Measurements from ENCODE around the gene IL13.
"Not testable (repeated sequence)": the region's sequence is repeated elsewhere in the genome, so short reads cannot be mapped to it uniquely, and the experiment has no call there.

Gene IL13
- 0 to 0.08 (median 0) reads per million in 18 experiments for total RNA-seq

DNA sequence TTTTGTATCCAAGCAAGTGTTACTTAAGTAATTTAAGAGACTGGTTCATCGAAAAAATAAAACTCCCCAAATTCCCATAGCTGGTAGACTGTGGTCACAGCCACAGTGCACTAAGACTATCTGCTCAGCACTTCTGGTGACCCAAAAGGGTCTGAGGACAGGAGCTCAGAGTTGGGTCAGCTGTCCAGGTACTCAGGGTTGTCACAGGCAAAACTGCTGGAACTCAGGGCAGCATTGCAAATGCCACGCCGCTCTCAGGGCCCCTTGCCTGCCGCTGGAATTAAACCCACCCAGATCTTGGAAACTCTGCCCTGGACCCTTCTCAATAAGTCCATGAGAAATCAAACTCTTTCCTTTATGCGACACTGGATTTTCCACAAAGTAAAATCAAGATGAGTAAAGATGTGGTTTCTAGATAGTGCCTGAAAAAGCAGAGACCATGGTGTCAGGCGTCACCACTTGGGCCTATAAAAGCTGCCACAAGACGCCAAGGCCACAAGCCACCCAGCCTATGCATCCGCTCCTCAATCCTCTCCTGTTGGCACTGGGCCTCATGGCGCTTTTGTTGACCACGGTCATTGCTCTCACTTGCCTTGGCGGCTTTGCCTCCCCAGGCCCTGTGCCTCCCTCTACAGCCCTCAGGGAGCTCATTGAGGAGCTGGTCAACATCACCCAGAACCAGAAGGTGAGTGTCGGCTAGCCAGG, at the start of gene IL13:
Gene IL13, plus strand, starts transcription at position 498 of the 705 bp plus-strand sequence. Its CDS starts 14 bp downstream, at position 512.
- no peak for DNase-seq

DNA sequence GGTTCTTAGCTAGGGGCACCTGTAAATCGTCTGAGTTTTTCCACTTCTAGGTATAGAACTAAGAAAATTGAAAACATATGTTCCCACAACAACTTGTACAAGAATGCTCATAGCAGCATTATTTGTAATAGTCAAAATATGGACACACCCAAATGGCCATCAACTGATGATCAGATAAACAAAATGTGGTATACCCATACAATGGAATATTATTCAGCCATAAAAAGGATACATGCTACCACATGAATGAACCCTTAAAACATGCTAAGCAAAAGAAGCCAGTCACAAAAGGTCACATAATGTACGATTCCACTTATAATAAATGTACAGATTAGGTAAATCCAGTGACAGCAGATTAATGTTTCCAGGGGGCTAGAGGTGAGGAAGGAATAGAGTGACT, 46.0 kb upstream of the IL13 start:
- DNase-seq, result no peak

DNA sequence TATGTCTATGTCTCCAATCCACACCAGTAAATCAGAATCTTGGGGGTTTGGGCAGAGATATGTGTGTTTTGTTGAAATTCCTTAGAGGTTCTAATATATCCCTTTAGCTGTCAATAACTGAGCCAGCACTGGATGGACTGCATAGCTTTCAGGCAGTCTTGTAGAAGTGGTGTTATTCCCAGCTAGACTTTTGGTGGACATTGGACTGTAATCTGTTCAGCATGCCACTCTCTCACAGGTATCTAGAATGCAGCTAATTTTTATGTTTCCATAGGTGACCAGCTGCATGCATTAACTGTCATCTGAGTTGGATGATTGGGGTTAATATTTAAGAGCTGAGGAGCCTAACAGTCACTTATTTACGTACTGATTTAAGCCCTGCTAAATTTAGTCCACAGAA, 45.1 kb upstream of the IL13 start:
- no peak for DNase-seq

DNA sequence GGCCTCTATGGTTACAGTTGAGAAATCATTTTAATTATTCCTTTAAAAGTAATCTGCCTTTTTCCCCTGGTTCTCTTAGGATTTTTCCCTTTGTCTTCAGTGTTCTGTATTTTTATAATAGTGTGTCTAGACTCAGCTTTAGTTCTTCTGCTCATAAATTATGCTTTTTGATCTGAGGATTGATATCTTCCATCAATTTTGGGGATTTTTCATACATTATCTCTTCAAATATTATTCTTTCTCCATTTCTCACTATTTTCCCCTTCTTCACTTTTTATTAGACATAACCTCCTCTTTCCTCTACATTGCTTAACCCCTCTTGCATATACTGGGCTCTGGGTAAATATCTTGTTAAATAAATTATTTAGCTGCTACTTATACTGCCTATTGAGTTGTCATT, 36.3 kb upstream of the IL13 start:
- no peak for DNase-seq

DNA sequence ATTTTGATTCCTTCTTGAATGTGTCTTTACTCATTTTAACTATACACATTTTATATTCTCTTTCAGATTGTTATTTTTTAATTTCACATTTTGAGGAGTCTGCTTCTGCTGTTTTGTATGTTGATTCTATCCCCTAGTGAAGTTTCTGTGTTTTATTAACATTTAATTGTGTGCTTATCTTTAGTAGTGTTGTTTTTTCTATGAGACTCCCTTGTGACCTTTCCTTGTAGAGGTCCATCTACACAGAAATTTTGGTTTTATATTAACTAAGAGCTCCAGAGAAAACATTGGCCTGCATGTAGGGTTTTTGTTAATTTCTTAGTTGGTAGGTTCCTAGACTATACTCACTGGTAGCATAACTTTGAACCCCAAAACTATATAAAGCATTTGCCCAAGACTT, 35.4 kb upstream of the IL13 start:
- no peak for DNase-seq

DNA sequence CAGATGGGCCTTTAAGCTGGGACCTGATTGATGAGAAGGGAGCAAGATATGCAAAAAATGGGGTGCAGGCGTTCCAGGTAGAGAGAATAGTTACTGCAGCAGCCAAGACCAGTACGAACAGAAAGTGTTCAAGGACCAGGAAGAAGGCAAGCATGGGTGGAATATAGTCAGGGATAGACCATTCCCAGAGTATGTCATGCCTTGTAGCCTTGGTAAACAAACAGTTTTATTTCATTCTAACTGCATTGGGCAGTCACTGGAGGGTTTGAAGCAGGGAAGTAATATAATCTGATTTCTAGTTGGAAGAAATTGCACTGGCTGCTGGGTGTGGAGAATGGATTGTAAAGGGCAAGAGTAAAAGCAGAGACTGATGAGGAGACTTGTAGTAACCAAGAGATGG, 30.5 kb upstream of the IL13 start:
- DNase-seq, result no peak

DNA sequence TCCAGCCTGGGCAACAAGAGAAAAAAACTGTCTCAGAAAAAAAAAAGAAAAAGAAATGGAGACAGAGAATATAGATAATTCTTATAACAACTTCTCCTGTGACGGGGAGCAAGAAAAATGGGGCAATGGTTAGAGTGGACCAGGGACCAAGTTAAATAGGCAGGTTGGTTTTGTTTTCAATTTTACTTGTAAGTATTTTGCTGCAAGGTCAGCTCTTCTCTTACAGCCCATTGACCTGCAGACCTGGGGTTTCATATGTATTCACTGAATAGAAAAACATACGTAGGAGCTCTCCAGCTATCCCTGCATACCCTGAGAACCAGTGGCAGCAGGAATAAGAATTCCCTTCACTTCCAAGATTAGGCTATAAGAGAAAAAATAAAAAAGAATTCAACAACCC, 29.2 kb upstream of the IL13 start:
- DNase-seq, result no peak

DNA sequence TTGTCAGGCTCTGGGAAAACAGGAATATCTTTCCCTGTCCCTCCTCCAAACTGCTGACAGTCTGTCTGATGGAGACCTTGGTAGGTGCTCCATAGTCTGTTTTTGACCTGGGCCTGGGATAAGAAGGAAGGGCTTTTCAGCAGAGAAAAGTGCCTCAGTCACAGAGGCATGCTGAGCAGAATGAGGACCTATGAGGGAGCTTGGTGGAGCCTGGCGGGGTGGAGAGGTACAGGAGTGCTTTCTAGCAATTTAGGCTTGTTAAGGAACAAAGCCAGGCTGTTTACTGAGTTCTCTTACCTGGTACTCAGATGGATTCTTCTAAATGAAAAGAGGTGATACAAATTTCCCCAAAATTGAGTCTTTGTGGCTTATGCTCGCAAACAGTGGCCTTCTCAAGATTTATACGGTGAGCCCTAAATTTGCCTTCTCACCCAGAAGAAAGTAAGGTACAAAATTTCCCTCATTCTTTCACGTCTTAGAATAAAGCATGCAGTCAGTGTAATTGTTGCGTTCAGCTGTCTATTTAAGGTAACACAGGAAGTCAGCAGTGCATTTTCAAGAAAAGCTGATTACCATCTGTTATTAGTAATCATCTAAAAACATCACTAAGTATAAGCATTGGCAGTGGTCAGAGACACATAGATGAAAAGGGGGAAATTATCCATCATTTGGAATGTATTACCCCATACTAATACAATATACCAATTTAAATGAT, 28.6 kb upstream of the IL13 start:
- DNase-seq, result no peak

DNA sequence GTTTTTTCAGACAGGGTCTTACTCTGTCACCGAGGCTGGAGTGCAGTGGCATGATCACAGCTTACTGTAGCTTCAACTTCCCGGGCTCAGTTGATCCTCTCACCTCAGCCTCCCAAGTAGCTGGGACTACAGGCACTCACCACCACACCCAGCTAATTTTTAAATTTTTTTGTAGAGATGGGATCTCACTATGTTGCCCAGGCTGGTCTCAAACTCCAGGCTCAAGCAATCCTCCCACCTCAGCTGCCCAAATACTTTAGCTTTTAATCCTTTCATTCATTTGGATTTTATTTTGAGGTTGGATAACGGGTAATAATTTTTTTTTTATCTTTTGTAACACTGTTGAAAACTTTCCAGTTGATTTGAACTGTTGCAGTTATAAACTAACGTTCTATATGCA, 24.4 kb upstream of the IL13 start:
- DNase-seq, result not testable (repeated sequence)

DNA sequence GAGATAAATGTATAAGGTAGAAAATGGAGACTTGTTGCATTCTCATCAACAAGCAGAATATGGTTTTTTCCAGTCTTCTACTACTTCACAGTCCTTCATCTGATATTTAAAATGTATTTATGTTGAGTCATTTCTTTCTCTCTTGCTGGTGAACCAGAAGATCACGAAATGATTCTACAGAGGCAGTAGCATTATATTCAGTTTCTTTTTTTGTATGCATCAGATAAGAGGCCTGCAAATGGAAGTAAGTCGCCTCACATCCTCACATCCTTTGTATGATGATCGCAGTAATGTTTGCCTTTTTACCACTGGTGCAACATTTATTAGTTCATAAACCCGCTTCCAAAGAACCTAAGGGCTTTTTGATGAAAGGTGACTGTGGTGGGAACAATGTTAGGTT, 22.1 kb upstream of the IL13 start:
- no peak for DNase-seq

DNA sequence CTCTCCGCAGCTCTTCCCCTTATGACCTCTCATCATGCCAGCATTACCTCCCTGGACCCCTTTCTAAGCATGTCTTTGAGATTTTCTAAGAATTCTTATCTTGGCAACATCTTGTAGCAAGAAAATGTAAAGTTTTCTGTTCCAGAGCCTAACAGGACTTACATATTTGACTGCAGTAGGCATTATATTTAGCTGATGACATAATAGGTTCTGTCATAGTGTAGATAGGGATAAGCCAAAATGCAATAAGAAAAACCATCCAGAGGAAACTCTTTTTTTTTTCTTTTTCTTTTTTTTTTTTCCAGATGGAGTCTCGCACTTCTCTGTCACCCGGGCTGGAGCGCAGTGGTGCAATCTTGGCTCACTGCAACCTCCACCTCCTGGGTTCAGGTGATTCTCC, 20.7 kb upstream of the IL13 start:
- DNase-seq, result no peak

DNA sequence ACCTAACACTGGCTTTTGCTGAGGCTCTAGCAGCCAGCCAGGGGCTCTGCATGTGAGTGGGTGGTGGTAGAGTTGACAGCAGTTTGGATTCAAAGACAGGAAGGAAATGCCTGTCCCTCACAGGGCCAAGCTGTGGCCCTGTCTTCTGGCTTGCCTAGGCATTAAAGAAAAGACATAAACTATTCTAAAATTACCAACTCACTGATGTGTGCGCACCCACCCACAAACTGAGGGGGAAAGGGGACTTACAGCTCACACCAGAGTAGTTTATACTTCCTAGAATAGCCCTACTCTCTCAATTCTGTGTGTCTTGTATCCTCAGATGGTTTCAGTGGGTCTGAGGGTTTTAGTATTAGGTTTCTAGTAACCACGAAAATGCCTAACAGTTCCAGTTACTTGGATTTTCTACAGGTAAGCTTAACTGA, 18.3 kb upstream of the IL13 start:
- DNase-seq, result no peak

DNA sequence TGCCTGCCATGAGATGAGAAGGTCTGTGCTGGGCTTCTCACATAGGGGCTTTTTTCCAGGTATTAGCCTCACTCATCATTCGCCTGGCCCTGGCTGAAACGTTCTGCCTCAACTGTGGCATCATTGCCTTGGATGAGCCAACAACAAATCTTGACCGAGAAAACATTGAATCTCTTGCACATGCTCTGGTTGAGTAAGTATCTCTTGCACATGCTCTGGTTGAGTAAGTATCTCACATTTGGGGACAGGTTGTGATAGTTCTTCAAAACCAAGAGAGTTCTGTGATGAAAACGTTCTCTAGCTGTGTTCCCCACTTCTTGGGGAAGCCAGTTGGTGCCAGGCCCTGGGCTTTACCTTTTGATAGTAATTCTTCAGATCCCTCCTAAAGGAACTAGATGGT, 17.4 kb upstream of the IL13 start:
- DNase-seq, result no peak

DNA sequence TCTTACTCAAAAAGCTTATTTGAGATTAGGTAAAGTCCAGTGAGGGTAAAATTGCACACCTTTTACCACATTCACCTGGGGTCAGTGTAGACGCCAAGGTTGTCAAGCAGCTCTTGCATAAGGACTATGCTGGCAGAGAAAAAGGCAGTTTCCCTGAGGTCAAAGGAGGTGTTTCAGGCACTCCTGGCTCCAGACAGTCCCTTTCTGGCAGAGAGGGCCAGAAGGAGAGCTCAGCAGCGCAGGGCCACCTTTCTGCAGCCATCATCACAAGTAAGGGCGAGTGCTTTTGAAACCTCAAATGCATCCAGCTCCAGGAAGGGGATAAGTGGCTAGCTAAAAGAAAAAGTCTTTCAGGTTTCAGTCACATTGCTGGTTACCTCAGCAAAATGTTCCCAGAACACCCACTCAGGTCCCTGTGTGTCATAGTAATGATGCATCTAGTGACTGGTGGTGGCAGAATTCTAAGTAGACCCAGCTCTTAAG, 16.7 kb upstream of the IL13 start:
- DNase-seq, result no peak

DNA sequence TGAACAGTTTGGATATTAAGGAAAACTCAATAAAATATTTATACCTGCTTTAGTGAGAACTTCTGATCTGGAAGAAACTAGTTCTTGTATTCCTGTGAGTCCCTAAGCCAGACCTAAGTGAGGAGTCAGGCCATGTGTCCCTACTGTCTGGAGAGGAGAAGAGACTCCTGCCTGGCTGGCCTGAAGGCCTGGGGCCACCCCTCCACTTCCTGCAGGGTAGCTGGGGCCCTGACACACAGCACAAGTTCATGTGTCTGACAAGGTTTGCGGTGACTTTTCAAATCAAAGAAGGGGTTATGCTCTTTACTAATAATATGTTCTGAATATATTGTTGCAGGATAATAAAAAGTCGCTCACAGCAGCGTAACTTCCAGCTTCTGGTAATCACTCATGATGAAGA, 16.1 kb upstream of the IL13 start:
- no peak for DNase-seq

DNA sequence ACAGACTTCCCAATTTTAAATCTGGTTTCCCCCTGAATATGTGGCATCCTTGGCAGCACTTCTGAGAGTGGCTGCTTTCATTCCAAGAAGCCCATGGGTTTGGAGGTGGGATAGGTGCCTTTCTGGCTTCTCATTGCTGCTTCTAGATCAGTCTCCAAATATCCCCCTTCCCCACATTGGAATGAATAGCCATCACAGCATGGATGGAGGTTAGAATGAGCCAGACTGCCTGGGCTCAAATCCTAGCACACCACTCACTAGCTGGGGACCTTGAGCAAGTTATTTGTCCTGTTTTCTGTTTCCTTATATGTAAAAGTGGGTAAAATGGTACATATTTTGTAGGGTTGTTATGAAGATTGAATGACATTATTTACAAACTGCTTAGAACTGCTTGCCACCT, 13.8 kb upstream of the IL13 start:
- no peak for DNase-seq

DNA sequence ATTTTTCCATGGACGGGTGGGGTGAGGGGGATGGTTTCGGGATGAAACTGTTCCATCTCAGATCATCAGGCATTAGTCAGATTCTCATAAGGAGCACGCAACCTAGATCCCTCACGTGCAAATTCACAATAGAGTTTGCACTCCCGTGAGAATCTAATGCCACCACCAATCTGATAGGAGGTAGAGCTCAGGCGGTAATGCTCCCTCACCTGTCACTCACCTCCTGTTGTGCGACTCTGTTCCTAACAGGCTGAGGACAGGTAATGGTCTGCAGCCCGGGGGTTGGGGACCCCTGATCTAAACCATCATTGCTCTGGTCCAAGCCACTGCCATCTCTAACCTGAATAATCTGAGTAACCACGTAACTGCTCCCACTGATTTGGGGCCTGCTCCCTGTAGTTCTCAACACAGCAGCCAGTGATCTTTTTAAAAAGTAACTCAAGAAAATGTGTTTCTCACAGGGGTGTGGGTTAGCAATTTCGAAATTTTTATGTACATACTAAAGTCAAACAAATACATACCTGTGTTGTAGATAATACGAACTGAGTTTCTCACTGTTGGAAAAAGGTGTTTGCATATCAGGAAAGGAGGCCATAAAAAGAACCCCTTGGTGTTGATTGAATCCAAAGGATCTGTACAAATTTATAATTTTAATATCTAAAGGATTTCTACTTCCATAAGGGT, 11.2 kb upstream of the IL13 start:
- DNase-seq, result no peak

DNA sequence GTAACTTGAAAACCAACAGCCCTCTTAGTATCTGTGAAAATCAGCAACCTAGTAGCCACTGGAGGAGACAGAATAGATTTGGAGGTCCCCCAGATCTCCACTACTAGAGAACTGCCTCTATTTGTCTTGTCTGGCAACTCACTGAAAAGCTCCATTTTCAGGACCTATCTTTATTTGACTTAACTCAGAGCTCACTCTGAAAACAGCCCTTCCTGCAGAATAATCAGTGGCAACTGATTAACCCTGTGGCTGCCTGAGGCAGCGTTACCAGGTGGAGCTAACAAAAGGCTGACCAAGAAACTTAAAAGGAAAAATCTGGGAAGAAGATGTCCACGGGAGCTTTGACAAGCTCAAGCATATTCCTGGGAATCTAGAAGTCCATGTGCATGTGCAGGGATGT, 10.5 kb upstream of the IL13 start:
- no peak for DNase-seq

DNA sequence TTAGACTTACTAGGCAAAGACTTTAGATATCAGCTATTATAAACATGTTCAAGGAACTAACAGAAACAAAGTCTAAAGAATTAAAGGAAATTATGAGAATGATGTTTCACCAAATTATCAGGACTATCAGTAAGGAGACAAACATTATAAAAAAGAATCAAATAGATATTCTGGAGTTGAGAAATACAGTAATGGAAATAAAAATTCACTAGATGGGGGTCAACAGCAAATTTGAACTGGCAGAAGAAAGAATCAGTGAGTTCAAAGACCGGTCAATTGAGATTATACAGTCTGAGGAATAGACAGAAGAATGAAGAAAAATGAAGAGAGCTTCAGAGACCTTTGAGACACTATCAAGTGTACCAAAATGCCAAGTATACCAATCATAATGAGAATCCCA, 9.6 kb upstream of the IL13 start:
- DNase-seq, result no peak

DNA sequence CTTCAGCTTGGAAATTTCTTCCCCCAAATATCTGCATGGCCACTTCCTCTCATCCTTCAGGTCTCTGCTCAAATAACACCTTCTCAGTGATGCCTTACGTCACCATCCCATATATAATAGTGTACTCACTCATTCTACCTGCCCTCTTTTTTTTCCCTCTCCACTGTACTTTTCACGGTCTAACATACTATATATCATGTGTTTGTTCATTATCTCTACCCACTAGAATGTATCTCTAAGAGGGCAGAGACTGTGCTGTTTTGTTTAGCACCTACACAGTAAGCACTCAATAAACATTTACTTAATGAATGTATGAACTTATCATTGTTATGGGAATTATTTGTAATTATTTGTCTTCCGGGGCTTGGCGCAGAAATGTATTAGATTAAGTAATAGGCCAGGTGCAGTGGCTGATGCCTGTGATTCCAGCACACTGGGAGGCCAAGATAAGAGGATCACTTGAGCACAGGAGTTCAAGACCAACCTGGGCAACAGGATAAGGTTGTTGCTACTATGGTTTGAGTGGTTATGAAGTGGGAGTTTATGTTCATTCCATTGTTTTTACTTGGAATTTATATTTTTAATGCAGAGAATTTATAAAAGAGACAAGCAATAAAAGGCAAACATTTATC, 6.0 kb upstream of the IL13 start:
- DNase-seq, result no peak

DNA sequence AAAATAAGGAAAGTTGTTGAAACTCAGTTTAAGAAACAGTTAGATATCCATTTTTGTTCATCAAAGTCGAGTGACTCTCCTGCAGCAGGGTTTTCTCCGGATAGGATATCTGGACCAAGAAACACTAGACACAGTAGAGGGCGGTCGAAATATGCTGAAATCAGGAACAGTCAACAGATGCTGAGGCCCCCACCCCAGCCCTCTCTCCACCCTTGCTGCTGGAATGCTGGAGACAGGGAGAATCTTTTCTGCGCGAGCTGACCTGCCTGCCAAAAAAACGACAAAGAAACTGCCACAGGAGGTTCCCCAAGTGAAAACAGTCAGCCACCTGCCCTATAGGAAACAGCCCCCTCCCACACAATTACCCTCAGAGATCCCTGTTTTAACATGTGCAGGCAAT, 4.3 kb upstream of the IL13 start:
- no peak for DNase-seq

DNA sequence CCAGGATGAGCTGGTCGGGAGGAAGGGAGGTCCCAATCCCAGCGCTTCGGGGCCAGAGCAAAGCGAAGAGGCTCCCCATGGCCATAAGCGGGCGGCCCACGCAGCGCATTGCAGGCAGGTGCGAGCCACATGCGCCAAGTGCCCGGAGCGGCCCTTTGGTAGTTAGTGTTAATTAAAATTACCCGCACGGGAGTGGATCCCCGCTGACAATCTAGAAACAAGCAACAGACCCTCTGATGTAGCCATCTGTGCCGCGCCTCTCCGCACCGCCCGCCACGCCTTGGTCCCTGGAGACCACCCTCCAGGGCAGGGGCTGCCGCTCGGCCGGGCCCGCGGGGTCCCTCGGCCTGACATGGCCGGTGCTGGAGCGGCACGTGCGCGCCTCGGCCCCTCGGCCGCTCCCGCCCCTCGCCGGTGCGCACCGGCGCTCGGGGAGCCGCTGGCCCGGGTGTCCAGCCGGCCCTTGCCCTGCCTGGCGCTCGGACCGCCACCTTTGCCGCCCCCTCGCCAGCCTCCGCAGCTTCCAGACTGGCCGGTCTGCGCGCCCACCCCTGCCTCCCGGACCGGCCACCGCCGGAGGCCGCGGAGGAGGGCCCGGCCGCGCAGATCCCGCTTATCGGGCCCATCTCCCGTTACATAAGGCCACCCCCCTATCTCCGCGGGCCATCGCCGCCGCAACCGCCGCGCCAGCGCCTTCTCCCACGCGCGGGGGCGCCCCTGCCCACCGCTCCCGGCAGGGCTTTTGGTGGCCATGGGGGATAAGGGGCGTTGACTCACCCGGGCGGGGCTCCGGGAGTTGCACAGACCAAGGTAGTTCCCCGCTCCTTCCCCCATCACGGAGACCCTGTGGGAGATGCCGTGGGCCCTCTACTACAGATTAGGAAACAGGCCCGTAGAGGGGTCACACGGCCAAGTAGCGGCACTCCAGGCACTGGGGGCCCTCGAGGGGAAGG, 1.9 kb upstream of the IL13 start:
- DNase-seq, result no peak

Measured in inflammatory macrophage (primary cell).